ENCODE data around the gene SIMC1.

Gene SIMC1

DNA sequence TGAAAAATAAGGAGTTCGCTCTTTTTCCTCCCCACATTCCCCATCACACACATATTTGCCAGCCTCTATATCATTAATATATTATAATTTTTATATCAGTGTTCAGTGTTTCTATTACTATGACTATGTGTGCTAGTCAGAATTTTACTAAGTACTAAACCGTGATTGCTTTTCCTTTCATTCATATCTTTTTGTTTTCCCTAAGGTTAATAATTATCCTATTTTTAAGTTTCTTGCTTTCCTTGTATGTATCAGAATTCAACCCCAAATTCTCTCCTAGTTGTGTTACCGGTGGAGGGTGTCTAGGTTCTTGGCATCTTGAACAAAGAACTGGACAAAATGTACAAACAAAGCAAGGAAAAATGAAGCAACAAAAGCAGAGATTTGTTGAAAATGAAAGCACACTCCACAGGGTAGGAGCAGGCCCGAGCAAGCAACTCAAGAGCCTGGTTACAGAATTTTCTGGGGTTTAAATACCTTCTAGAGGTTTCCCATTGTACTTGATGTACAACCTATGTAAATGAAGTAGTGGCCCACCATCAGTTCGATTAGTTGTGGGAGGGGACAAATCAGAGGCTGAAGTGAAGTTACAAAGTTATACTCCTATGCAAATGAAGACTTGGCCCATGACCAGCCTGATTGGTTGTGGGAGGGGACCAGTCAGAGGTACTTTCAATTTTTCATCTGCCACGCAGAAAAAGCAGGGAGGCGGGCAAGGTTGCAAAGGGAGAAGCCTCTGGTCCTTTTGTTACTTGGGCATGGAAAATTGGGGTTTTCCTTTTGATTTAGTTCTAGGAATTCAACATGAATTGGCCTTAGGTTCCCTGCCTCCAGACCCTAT is 79.5 kb downstream of the SIMC1 start:
- TF ChIP-seq, protein P1, sequence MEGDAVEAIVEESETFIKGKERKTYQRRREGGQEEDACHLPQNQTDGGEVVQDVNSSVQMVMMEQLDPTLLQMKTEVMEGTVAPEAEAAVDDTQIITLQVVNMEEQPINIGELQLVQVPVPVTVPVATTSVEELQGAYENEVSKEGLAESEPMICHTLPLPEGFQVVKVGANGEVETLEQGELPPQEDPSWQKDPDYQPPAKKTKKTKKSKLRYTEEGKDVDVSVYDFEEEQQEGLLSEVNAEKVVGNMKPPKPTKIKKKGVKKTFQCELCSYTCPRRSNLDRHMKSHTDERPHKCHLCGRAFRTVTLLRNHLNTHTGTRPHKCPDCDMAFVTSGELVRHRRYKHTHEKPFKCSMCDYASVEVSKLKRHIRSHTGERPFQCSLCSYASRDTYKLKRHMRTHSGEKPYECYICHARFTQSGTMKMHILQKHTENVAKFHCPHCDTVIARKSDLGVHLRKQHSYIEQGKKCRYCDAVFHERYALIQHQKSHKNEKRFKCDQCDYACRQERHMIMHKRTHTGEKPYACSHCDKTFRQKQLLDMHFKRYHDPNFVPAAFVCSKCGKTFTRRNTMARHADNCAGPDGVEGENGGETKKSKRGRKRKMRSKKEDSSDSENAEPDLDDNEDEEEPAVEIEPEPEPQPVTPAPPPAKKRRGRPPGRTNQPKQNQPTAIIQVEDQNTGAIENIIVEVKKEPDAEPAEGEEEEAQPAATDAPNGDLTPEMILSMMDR (IDR thresholded peaks at IDR 0.05; ENCODE audit: low read length): no peak
- no peak for TF ChIP-seq EZH2 (IDR thresholded peaks at IDR 0.05; ENCODE audit: borderline replicate concordance, low read length)
- Histone ChIP-seq H3K9ac (ENCODE audit: low read length) (no peak overlapping the region), H3K36me3 (ENCODE audit: insufficient read depth, low read length) (peaks cover 20% of the 10 kb centered on the region; the same call in 1 of the 2 replicates)

DNA sequence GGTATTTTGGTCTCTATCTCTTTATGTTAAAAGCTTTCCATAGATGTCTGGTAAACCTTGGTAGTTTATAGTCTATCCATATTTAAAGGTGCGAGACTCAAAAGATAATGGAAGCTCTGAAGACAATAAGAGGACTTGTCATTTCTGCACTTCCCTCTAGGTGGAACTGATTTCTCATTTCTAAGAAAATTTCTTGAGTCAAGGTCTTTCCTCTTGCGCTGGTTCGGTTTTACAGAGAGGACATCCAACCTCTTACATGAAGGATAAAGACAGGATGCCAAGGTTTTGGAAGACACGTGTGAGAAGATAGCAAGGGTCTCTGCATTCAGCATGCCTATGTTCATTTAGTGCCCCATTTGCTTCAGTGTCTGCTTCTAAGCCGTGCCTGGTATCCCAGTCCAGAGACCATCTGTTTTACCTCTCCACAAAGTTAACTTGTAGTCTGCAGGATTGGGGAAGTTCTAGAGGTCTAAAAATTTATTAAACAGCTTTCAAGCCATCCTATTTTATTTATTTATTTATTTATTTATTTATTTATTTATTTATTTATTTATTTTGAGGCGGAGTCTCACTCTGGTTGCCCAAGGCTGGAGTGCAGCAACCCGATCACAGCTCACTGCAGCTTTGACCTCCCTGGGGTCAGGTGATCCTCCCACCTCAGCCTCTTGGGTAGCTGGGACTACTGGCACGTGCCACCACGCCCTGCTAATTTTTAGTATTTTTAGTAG is 81.8 kb downstream of the SIMC1 start:
- Histone ChIP-seq H3K27ac (ENCODE audit: low read depth, low read length, poor library complexity, severe bottlenecking) (no peak overlapping the region), H2AFZ (ENCODE audit: low read length) (no peak overlapping the region), H3K4me3 (ENCODE audit: low read depth, low read length, poor library complexity, severe bottlenecking) (no peak overlapping the region), H3K4me2 (ENCODE audit: low read length) (no peak overlapping the region), H3K27me3 (ENCODE audit: insufficient read depth, low read length) (no peaks in the 10 kb centered on the region), H4K20me1 (ENCODE audit: insufficient read depth, low read length) (no peaks in the 10 kb centered on the region), H3K36me3 (ENCODE audit: insufficient read depth, low read length) (peaks cover 23% of the 10 kb centered on the region), H3K4me1 (ENCODE audit: insufficient read depth, low read length, severe bottlenecking) (no peaks in the 10 kb centered on the region), H3K9me3 (ENCODE audit: low read length) (no peaks in the 10 kb centered on the region), H3F3A (ENCODE audit: insufficient read depth, low read length) (no peaks in the 10 kb centered on the region; the same call in 1 of the 2 replicates), H3K9me2 (ENCODE audit: low read depth, low read length) (no peaks in the 10 kb centered on the region), H3K9ac (ENCODE audit: low read length) (no peak overlapping the region), H3K79me2 (ENCODE audit: insufficient read depth, low read length) (no peaks in the 10 kb centered on the region)
- no peak for TF ChIP-seq EZH2 (IDR thresholded peaks at IDR 0.05; ENCODE audit: borderline replicate concordance, low read length)
- TF ChIP-seq, protein P1 (IDR thresholded peaks at IDR 0.05; ENCODE audit: low read length): peak; percentile 43; the same call in 1 of the 2 replicates

More for the DNA sequence above, 79.5 kb downstream of the SIMC1 start:
- no peak overlapping the region for H3K27ac ChIP-seq (ENCODE audit: low read depth, low read length, poor library complexity, severe bottlenecking)
- H3K9me3 ChIP-seq (ENCODE audit: low read length): no peaks in the 10 kb centered on the region
- no peaks in the 10 kb centered on the region; the same call in 1 of the 2 replicates for H3F3A ChIP-seq (ENCODE audit: insufficient read depth, low read length)
- no peaks in the 10 kb centered on the region for H3K27me3 ChIP-seq (ENCODE audit: insufficient read depth, low read length)
- H3K4me1 ChIP-seq (ENCODE audit: insufficient read depth, low read length, severe bottlenecking): no peaks in the 10 kb centered on the region
- no peaks in the 10 kb centered on the region for H4K20me1 ChIP-seq (ENCODE audit: insufficient read depth, low read length)
- H3K4me3 ChIP-seq (ENCODE audit: low read depth, low read length, poor library complexity, severe bottlenecking): no peak overlapping the region
- H3K9me2 ChIP-seq (ENCODE audit: low read depth, low read length): no peaks in the 10 kb centered on the region
- no peak overlapping the region for H2AFZ ChIP-seq (ENCODE audit: low read length)
- H3K79me2 ChIP-seq (ENCODE audit: insufficient read depth, low read length): no peaks in the 10 kb centered on the region
- H3K4me2 ChIP-seq (ENCODE audit: low read length): no peak overlapping the region

DNA sequence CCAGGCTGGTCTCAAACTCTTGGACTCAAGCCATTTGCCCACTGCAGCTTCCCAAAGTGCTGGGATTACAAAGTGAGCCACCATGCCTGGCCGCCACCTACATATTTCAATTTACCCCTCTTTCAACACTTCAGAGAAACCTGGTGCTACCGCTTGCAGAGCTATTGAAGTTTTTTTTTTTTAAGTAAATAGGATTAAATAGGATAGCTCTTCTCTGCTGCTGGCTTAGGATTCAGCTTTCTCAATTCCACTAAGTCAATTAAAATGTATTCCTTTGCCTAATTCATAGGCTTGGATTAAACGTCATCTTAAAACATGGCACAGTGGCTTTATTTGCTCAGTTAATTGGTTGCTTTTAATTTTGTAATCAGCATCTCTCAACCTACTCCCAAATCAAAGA is 82.4 kb downstream of the SIMC1 start:
- Histone ChIP-seq H3K4me3 (ENCODE audit: low read depth, low read length, poor library complexity, severe bottlenecking) (no peak overlapping the region), H3K9ac (ENCODE audit: low read length) (no peak overlapping the region), H3F3A (ENCODE audit: insufficient read depth, low read length) (no peaks in the 10 kb centered on the region; the same call in 1 of the 2 replicates), H3K4me1 (ENCODE audit: insufficient read depth, low read length, severe bottlenecking) (no peaks in the 10 kb centered on the region), H3K36me3 (ENCODE audit: insufficient read depth, low read length) (peaks cover 18% of the 10 kb centered on the region), H2AFZ (ENCODE audit: low read length) (no peak overlapping the region), H3K4me2 (ENCODE audit: low read length) (no peak overlapping the region), H4K20me1 (ENCODE audit: insufficient read depth, low read length) (no peaks in the 10 kb centered on the region), H3K9me3 (ENCODE audit: low read length) (no peaks in the 10 kb centered on the region), H3K9me2 (ENCODE audit: low read depth, low read length) (no peaks in the 10 kb centered on the region), H3K27me3 (ENCODE audit: insufficient read depth, low read length) (no peaks in the 10 kb centered on the region), H3K79me2 (ENCODE audit: insufficient read depth, low read length) (no peaks in the 10 kb centered on the region), H3K27ac (ENCODE audit: low read depth, low read length, poor library complexity, severe bottlenecking) (no peak overlapping the region)
- TF ChIP-seq EZH2 (IDR thresholded peaks at IDR 0.05; ENCODE audit: borderline replicate concordance, low read length): no peak
- TF ChIP-seq, protein P1 (IDR thresholded peaks at IDR 0.05; ENCODE audit: low read length): no peak
